NCI-H345 treated with DMSO at 0.1 percent for 48 hours (cell line): ENCODE data around the gene NGRN.
"Not testable (repeated sequence)": the region's sequence is repeated elsewhere in the genome, so short reads cannot be mapped to it uniquely, and the experiment has no call there.

Experiments used
- DNase-seq: peaks from one replicate; lab custom pipeline; 2025; ENCODE audit not compliant: unreplicated experiment; lab: John Stamatoyannopoulos, UW

Gene NGRN

GRCh38 chr15:90233387-90234095, 31.9 kb upstream of the NGRN start, which contains the start of gene CIB1:
CIB1 (minus strand) TSS chr15:90233941; CDS start chr15:90233885, 56 bp downstream.
- DNase-seq = peak; percentile 41

- peak; percentile 39 for DNase-seq
Measured at GRCh38 chr15:90234096-90234988, 31.1 kb upstream of the NGRN start, which contains the start of gene GDPGP1. GDPGP1 (plus strand) TSS chr15:90234209; CDS start chr15:90240909, 6,700 bp downstream.

GRCh38 chr15:90239371-90239770, 26.1 kb upstream of the NGRN start:
- no peak for DNase-seq

- no peak for DNase-seq
Measured at GRCh38 chr15:90240856-90241255, 24.6 kb upstream of the NGRN start.

GRCh38 chr15:90241343-90242192, 23.9 kb upstream of the NGRN start:
- DNase-seq = no peak

- DNase-seq = no peak
Measured at GRCh38 chr15:90243943-90244639, 21.4 kb upstream of the NGRN start.

- no peak for DNase-seq
Measured at GRCh38 chr15:90248789-90249202, 16.7 kb upstream of the NGRN start.

- DNase-seq = peak; percentile 73
Measured at GRCh38 chr15:90249203-90249863, 16.1 kb upstream of the NGRN start, which contains the start of gene TTLL13. TTLL13 (plus strand) TSS chr15:90249556; CDS start chr15:90250631, 1,075 bp downstream.

- no peak for DNase-seq
Measured at GRCh38 chr15:90257776-90258175, 7.7 kb upstream of the NGRN start.

- DNase-seq = no peak
Measured at GRCh38 chr15:90259524-90259923, 5.9 kb upstream of the NGRN start.

GRCh38 chr15:90260731-90261130, 4.7 kb upstream of the NGRN start:
- not testable (repeated sequence) for DNase-seq

- DNase-seq = no peak
Measured at GRCh38 chr15:90261811-90262210, 3.7 kb upstream of the NGRN start.

GRCh38 chr15:90262426-90262825, 3.0 kb upstream of the NGRN start:
- no peak for DNase-seq

- no peak for DNase-seq
Measured at GRCh38 chr15:90264671-90265070, 801 bp upstream of the NGRN start.

- DNase-seq = peak; percentile 27
Measured at GRCh38 chr15:90266061-90266431, 574 bp downstream of the NGRN start.

- DNase-seq = no peak
Measured at GRCh38 chr15:90266485-90266884, 1.0 kb downstream of the NGRN start.

GRCh38 chr15:90268415-90268814, 2.9 kb downstream of the NGRN start:
- DNase-seq = peak; percentile 25

GRCh38 chr15:90270502-90271150, 5.2 kb downstream of the NGRN start:
- no peak for DNase-seq

GRCh38 chr15:90271459-90272166, 6.1 kb downstream of the NGRN start:
- DNase-seq = no peak
